M059J (cell line): Measurements from ENCODE around the gene CLASP2. TPM values are rescaled to one million over a fixed set of nuclear protein-coding genes. Genes with fewer than 3 reads are reported as not detected.

Source experiments
- DNase-seq: peaks from one replicate; pipeline ENCODE4 v3.0.0-alpha.2; 2012; ENCODE audit warnings: low read depth
- total RNA-seq: library from RNA; depleted of rRNA; stranded (reverse); fragments of >200 nt; shearing (Covaris generic); gene quantifications from 2 replicates; pipeline ENCODE4 v1.2.3, GENCODE V29; 2014

The CLASP2 gene
- total RNA-seq, 1 experiment from 2014 or later, result 20.4 TPM

- peak; percentile 46 for DNase-seq
Measured at GRCh38 chr3:33636125-33636850, 81.8 kb downstream of the CLASP2 start.

DNA sequence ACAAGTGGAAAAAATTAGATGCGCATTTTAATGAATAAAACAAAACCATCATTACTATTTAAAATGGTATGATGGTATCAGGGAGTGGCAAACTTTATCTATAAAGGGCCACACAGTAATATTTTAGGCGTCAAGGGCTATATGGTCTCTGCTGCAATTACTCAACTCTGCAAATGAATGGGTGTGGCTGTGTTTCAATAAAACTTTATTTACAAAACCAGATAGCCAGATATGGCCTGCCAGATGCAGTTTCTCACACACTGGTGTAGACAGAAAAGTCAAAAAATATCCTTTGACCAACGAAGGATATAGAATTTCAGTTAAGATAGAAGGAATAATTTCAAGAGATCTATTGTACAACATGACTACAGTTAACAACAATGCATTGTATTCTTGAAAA lies 83.8 kb downstream of the CLASP2 start:
- no peak for DNase-seq

DNA sequence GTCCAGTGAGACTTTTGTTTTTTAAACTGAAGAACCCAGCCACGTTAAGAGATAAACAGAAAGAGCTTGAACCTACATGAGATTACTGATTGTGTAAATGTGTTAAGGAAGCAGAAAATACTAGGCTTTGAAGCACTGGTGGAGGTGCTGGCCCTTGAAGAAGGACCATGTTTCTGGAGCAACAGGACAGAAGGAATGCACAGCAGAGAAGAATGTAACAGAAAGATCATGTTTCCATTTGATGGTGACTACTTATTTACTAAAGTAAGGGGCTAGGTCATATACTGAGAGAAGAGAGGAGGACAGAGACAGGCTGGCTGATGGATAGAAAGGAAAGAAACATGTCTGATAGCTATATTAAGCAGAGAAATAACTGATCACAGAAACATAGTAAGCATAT lies 88.8 kb downstream of the CLASP2 start:
- DNase-seq, result no peak

- DNase-seq, result no peak
Measured at GRCh38 chr3:33624756-33625155, 93.3 kb downstream of the CLASP2 start.

GRCh38 chr3:33613041-33613440 lies 105.0 kb downstream of the CLASP2 start:
- DNase-seq, result no peak

GRCh38 chr3:33612607-33613006 lies 105.4 kb downstream of the CLASP2 start:
- no peak for DNase-seq

DNA sequence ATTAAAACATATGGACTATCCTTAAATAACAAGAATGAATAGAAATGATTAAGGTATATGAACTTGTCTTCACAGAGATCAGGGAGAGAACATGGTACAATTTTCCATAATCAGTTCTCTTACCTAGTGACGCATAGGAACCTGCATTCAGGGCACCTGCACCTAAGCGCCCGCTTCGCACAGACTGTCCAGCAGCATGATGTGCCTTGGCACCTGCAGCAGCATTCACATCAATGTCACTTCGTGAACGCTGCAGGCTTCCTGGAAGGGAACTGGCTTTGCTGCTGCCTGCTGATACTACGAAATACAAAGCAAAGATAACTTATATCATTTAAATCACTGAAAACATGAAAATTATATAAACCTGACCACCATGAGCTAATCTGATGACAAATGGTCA lies 115.2 kb downstream of the CLASP2 start:
- no peak for DNase-seq

DNA sequence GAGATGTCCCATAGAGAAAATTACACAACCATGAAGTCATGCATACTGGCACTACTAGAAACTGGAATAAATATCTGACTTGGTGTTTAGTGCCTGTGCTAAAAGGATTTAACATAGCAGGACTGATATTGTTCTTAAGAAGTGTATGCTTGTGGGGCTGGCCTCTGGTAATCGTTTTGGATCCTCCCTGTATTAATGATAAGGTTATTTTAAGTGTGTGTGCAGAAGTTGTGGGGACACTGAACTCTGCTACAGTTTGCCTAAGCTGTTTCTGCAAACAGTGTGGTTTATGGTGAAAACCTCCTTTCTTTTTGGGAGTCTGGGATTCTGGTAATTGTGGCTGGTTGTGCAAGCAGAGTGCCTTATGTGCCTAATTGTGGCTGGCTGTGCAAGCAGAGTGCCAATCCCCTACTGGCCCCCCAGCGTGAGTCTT lies 120.8 kb downstream of the CLASP2 start:
- no peak for DNase-seq

- no peak for DNase-seq
Measured at GRCh38 chr3:33592999-33593398, 125.1 kb downstream of the CLASP2 start.

- no peak for DNase-seq
Measured at GRCh38 chr3:33590541-33590940, 127.5 kb downstream of the CLASP2 start.

GRCh38 chr3:33586402-33586801 lies 131.7 kb downstream of the CLASP2 start:
- no peak for DNase-seq

DNA sequence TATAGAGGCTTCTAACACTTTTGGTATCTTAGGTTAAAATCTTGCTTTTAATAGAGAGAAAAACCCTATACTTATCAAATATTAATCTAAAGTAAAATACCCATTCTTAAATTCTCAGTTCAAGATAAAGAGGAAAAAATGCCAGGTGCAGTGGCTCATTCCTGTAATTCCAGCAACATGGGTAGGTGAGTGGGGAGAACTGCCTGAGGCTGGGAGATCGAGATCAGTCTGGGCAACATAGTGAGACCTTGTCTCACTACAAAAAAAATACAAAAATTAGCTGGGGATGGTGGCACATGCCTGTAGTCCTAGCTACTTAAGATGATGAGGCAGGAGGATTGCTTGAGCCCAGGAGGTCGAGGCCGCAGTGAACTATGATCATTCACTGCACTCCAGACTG lies 135.8 kb downstream of the CLASP2 start:
- no peak for DNase-seq

DNA sequence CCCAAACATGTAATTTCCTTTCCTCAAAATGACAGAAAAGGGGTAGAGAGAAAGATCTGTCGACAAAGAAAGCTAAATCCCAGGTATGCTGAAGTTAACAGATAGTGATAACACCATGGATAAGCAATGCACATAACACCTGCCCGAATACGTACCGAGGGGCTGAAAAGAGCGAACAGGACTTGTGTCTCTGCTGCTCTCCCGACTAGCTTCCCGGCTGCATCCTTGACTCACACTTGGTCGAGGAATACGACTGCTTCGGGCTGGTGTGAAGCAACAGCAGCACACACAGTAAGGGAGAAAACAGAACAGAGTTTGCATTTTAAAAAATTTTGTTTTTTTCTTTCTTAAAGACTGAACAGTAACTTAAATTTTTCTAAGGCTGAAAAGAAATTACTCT lies 136.4 kb downstream of the CLASP2 start:
- DNase-seq, result no peak

DNA sequence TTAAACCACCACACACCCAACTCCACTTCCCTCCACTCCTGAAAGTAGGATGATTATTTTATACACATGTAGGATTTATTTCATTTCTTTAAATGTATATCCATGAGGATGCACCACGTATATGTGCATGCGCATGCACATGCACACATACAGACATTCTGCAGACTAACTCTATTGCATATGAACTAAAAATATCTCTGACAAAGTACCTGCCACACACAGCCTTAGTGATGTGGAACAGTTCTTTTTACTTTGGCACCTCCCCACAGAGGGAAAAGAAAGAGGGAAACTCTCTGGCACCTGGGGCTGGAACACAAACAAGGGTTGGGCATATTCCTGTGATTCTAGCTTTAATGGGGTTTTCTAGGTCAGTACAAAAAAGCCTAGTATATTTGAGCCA lies 138.2 kb downstream of the CLASP2 start:
- DNase-seq, result no peak

GRCh38 chr3:33579178-33579510 lies 138.9 kb downstream of the CLASP2 start:
- no peak for DNase-seq

DNA sequence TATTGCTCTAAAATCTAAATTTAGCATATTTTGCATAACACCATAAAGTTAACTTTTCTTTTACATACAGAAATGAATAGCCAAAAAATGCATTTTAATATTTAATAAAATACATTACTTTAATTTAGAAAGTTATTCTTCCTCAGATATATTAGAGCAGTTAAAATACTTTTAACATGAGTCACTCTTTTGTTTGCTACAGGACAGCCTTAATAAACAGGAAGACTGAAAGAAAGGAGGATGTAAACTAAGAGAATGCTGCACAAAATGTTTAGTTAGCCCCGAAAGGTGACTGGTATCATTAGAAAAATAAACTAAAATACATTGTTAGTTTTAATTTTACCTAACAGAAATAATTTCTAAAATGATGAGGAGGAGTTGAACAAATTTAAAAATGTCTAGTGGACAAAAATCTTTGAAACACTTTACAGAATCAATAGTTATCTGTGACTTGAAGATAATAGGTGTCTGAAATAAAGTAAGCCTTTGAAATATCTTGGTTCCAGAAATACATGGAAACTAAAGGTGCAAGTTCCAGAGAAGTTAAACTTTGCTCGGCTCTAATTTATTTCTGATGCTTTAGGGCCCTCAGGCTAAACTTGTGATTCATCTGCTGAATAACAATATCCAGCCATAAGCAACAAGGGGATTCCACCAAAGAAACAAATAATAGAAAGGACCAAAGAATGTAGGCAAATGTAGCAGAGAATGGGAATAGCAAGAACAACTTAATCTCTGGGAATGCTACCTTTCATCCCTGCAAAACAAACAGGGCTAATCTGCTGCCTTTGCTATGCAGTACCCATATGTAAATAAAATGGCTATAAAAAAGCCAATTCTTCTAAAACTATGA lies 139.5 kb downstream of the CLASP2 start:
- peak; percentile 72 for DNase-seq

DNA sequence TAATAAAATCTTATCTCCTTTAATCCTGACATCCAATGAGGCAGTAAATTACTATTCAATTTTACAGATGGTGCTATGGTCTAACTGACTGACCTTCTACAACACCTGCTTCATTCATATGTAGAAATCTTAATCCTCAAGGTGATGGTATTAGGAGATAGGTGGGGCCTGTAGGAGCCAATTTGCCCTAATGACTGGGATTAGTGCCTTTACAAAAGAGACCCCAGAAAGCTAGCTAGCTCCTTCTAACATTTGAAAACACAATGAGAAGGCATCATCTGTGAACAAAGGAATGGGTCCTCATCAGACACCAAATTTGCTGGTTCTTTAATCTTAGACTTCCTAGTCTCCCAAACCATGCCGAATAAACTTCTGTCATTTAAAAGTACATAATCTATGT lies 140.5 kb downstream of the CLASP2 start:
- DNase-seq, result no peak

DNA sequence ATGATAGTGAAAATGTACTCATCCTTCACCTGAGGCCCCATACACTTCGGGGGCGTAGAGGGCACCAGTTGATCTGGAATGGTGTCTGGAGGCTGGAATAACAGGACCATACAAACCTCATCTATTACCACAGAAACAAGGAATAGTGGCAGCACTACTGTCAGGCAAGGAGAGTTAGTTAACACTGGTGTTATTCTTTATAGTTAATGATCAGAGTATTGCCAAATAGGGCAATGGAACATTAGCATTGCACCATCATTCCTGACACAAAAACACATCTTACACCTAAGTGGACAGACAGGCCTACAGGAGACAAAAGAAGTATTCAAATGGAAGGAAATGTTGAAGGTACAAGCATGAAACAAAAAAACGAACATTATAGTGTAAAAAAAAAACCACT lies 140.9 kb downstream of the CLASP2 start:
- no peak for DNase-seq

- no peak for DNase-seq
Measured at GRCh38 chr3:33575311-33575710, 142.7 kb downstream of the CLASP2 start.

DNA sequence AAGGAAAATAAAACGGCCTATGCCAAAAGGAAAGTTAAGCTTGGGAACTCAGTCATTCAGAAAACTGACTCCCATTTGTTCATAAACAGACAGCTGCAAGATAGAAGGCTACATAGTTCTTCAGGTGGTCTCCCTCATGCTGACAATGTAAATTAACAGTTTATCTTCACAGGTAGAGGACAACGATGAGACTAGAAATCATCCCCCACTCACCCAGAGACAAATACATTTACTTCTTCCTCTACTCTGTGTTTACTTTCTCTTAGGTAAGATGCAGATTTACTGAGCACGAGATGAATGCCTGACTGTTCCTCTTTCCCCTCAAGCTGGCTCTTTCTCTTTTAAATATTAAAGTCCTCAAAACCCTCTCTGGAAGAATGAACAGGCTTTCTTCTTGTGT lies 160.2 kb downstream of the CLASP2 start:
- no peak for DNase-seq

DNA sequence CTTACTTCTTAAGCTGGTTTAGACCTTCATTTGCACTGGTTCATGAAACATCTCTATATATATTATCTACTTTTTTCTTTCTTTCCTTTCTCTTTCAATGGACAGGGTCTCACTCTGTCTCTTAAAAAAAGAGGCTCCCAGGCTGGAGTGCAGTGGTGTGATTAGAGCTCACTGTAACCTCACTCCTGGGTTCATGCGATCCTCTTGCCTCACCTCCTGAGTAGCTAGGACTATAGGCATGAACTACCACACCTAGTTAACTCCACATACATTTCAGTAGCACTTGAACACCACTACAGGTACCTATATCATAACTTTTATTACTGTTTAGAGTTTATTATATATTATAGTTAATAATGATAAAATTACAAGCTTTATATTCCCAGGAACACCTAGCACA lies 160.8 kb downstream of the CLASP2 start:
- DNase-seq, result no peak

DNA sequence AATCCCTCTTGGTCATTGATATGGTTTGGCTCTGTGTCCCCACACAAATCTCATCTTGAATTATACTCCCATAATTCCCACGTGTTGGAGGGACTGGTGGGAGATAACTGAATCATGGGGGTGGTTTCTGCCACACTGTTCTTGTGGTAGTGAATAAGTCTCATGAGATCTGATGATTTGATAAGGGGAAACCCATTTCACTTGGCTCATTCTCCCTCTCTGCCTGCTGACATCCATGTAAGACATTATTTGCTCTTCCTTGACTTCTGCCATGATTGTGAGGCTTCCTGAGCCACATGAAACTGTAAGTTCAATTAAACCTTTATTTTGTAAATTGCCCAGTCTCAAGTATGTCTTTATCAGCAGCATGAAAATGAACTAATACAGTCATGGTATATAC lies 171.0 kb downstream of the CLASP2 start:
- DNase-seq, result no peak

DNA sequence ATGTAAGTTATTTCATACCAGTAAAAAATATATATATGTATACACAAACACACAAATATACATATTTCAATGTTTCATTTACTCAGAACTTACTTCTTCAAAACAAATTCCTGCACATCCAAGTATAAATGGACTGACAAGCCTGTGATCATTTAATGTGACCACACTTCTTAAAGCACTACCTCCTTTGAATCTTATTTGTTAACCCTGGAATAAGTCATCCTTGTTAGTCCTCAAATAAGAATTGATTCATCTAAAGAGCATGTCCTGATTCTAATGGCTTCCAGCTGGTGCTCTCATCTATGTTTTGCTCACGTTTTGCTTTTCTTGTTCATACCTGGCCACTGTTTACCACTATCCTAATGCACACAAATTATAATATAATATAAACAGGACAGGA lies 173.9 kb downstream of the CLASP2 start:
- no peak for DNase-seq
